ENCODE data around the gene UGT3A2.

UGT3A2 gene

DNA sequence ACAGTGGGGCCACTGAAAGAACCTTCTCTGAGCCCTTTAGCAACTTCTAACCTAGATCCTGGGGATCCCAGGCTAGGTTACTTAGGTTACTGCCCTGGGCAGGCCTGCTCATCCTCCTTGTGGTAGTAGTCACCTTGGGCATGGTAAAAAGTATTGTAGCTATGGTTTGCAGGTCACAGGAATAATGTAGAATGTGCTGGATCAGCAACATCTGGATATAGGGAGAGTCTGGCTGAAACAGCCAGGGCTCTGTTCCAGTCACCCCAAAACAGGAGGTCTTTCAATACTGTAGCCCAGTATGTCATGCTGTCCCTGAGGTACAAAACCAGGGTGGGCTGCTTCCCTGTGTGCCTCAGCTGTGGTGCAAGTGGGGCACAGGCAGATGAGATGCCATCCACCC is 33.6 kb downstream of the UGT3A2 start:
- Histone ChIP-seq H3K4me3 (ENCODE audit: low read length) (no peak overlapping the region), H3K9me3 (ENCODE audit: control insufficient read depth, insufficient read depth, low read length) (no peaks in the 10 kb centered on the region), H3F3A (ENCODE audit: control insufficient read depth, insufficient read depth) (no peaks in the 10 kb centered on the region), H3K79me2 (ENCODE audit: control insufficient read depth, low read length) (no peaks in the 10 kb centered on the region), H4K20me1 (ENCODE audit: control insufficient read depth, insufficient read depth, low read depth, low read length) (no peaks in the 10 kb centered on the region), H3K9me2 (replicated peaks; ENCODE audit: control insufficient read depth, low read length) (no peaks in the 10 kb centered on the region), H3K36me3 (ENCODE audit: control insufficient read depth, low read length) (no peaks in the 10 kb centered on the region), H3K27ac (ENCODE audit: low read depth, low read length) (no peak overlapping the region), H3K4me1 (ENCODE audit: control insufficient read depth, low read length) (no peaks in the 10 kb centered on the region), H3K27me3 (ENCODE audit: control insufficient read depth, low read length) (no peaks in the 10 kb centered on the region), H3K4me2 (ENCODE audit: low read length) (no peak overlapping the region)
- no peak for TF ChIP-seq EZH2phosphoT487 (IDR thresholded peaks at IDR 0.05; ENCODE audit: borderline replicate concordance, low read length)
- TF ChIP-seq, protein P1, sequence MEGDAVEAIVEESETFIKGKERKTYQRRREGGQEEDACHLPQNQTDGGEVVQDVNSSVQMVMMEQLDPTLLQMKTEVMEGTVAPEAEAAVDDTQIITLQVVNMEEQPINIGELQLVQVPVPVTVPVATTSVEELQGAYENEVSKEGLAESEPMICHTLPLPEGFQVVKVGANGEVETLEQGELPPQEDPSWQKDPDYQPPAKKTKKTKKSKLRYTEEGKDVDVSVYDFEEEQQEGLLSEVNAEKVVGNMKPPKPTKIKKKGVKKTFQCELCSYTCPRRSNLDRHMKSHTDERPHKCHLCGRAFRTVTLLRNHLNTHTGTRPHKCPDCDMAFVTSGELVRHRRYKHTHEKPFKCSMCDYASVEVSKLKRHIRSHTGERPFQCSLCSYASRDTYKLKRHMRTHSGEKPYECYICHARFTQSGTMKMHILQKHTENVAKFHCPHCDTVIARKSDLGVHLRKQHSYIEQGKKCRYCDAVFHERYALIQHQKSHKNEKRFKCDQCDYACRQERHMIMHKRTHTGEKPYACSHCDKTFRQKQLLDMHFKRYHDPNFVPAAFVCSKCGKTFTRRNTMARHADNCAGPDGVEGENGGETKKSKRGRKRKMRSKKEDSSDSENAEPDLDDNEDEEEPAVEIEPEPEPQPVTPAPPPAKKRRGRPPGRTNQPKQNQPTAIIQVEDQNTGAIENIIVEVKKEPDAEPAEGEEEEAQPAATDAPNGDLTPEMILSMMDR (IDR thresholded peaks at IDR 0.05; ENCODE audit: low read depth, low read length, poor library complexity, severe bottlenecking) = no peak

DNA sequence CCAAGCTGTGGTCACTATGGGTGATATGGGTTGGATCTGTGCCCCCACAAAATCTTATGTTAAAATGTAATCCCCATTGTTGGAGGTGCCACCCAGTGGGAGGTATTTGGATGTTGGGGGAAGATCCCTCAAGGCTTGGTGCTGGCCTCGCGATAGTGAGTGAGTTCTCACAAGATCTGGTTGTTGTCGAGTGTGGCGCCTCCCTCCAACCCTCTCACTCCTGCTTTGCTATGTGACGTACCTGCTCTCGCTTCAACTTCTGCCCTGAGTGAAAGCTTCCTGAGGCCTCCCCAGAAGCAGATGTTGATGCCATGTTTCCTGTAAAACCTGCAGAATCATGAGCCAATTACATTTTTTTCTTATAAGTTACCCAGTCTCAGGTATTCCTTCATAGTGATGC is 35.5 kb downstream of the UGT3A2 start:
- H3F3A ChIP-seq (ENCODE audit: control insufficient read depth, insufficient read depth) = no peaks in the 10 kb centered on the region
- H4K20me1 ChIP-seq (ENCODE audit: control insufficient read depth, insufficient read depth, low read depth, low read length) = no peaks in the 10 kb centered on the region
- H3K4me3 ChIP-seq (ENCODE audit: low read length) = no peak overlapping the region
- H3K27ac ChIP-seq (ENCODE audit: low read depth, low read length) = no peak overlapping the region
- H3K36me3 ChIP-seq (ENCODE audit: control insufficient read depth, low read length) = no peaks in the 10 kb centered on the region
- no peaks in the 10 kb centered on the region for H3K27me3 ChIP-seq (ENCODE audit: control insufficient read depth, low read length)
- H3K4me1 ChIP-seq (ENCODE audit: control insufficient read depth, low read length) = no peaks in the 10 kb centered on the region
- no peak overlapping the region for H3K4me2 ChIP-seq (ENCODE audit: low read length)
- H3K9me2 ChIP-seq (replicated peaks; ENCODE audit: control insufficient read depth, low read length) = no peaks in the 10 kb centered on the region
- H3K9me3 ChIP-seq (ENCODE audit: control insufficient read depth, insufficient read depth, low read length) = no peaks in the 10 kb centered on the region
- no peak for TF ChIP-seq EZH2phosphoT487 (IDR thresholded peaks at IDR 0.05; ENCODE audit: borderline replicate concordance, low read length)
- TF ChIP-seq, protein P1 (IDR thresholded peaks at IDR 0.05; ENCODE audit: low read depth, low read length, poor library complexity, severe bottlenecking) = no peak
- no peaks in the 10 kb centered on the region for H3K79me2 ChIP-seq (ENCODE audit: control insufficient read depth, low read length)

DNA sequence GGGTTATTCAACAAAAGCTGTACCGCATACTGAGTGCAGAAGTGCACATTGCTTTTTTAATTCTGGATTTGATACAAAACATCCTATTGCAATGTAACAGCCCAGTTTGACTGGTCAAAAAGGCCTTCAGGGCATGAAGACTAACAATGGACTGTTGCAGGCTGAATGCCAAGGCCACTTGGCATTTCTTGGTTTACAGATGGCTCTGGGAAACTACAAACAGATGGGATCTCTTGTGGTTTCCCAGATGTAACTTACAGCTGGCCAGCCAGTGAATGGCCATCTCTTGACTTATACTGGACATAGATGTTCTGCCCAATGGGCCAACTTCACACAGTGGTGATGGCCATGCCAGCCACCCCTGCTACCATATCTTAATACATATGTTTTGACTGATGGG is 36.8 kb downstream of the UGT3A2 start:
- TF ChIP-seq EZH2phosphoT487 (IDR thresholded peaks at IDR 0.05; ENCODE audit: borderline replicate concordance, low read length) = no peak
- TF ChIP-seq, protein P1 (IDR thresholded peaks at IDR 0.05; ENCODE audit: low read depth, low read length, poor library complexity, severe bottlenecking) = no peak
- no peaks in the 10 kb centered on the region for H3K36me3 ChIP-seq (ENCODE audit: control insufficient read depth, low read length)
- no peak overlapping the region for H3K27ac ChIP-seq (ENCODE audit: low read depth, low read length)
- H4K20me1 ChIP-seq (ENCODE audit: control insufficient read depth, insufficient read depth, low read depth, low read length) = no peaks in the 10 kb centered on the region
- H3F3A ChIP-seq (ENCODE audit: control insufficient read depth, insufficient read depth) = no peaks in the 10 kb centered on the region
- no peaks in the 10 kb centered on the region for H3K4me1 ChIP-seq (ENCODE audit: control insufficient read depth, low read length)
- no peaks in the 10 kb centered on the region for H3K9me3 ChIP-seq (ENCODE audit: control insufficient read depth, insufficient read depth, low read length)
- no peaks in the 10 kb centered on the region for H3K79me2 ChIP-seq (ENCODE audit: control insufficient read depth, low read length)
- H3K4me2 ChIP-seq (ENCODE audit: low read length) = no peak overlapping the region
- H3K9me2 ChIP-seq (replicated peaks; ENCODE audit: control insufficient read depth, low read length) = no peaks in the 10 kb centered on the region
- H3K27me3 ChIP-seq (ENCODE audit: control insufficient read depth, low read length) = no peaks in the 10 kb centered on the region
- H3K4me3 ChIP-seq (ENCODE audit: low read length) = no peak overlapping the region

Measured in DOHH2 (cell line).